HG03025 (cell line): ENCODE data around the gene ZNF599.

ENCODE experiments used
- ATAC-seq: cut with Tn5 transposase; IDR thresholded peaks from one replicate; pipeline ENCODE4 v1.9.1; 2021; ENCODE audit warnings: mild to moderate bottlenecking, moderate library complexity; ENCODE audit not compliant: unreplicated experiment, low FRiP score

ZNF599 gene

GRCh38 chr19:34757441-34757840 lies 15.6 kb downstream of the ZNF599 start:
- ATAC-seq = no peak

DNA sequence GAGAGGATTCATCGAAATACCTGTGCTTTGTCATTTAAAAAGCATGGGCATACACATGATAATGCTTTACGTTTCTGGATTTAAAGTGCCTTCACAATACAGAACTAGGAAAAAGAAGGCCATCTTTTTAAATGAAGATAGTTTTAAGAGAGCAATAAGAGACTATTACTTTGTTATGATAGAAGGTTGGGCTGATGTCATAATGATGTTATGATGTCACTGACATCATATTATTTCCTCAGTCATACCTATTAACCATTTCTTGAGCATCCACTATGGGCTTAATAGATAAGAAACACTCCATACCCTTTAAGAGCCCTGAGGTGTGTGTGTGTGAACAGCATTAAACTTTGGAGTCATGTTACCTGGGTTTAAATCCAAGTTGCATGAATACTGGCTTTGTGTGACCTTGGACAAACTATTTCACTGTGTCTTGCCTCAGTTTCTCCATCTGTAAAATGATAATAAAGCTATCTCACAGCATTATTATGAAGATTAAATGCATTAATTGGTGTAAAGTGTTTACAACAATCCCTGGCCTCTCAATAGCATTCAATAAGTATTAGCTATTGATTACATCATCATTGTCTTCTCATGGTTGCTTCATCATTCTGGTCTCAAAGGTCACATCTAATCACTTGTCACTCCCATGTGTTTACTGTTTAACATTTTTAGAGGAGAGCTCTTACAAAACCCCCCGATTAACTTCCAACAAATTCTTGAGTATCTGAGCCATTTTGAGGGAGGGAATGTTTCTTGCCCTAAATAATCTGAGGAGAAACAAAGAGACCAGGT lies 27.9 kb downstream of the ZNF599 start:
- no peak for ATAC-seq

DNA sequence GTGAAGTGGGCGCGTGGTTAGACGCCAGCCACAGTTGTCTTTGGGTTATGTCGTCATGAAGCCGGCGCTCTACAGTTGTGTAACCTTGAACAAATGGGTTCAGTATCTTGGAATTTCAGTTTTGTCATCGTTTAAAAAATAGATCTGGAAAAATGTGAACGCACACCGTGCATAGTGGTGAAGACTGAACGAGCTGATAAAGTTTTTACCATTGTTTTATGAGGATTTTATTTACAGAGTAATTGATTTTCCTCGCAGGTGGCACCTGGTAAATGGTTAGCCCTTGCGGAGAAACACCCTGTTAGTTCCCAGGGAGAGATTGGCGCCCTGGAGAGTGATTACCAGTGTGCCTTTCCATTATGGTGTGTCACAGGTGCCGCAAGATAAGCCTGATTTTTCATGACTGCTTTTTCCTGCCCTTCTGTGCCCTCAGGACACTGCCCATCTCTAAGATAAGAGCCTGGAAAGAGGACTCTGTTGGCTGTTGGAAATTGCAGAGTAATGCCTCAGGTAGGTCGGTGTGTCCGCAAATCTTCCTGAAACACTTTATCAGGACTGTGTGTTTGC lies 38.4 kb downstream of the ZNF599 start:
- ATAC-seq = no peak

- peak; percentile 84 for ATAC-seq
Measured at GRCh38 chr19:34733746-34734536, 39.1 kb downstream of the ZNF599 start, which contains the start of gene ZNF181. Gene ZNF181 (plus strand): TSS chr19:34734243. CDS start chr19:34735038, 795 bp downstream.

GRCh38 chr19:34733266-34733745 lies 39.7 kb downstream of the ZNF599 start:
- peak; percentile 30 for ATAC-seq

DNA sequence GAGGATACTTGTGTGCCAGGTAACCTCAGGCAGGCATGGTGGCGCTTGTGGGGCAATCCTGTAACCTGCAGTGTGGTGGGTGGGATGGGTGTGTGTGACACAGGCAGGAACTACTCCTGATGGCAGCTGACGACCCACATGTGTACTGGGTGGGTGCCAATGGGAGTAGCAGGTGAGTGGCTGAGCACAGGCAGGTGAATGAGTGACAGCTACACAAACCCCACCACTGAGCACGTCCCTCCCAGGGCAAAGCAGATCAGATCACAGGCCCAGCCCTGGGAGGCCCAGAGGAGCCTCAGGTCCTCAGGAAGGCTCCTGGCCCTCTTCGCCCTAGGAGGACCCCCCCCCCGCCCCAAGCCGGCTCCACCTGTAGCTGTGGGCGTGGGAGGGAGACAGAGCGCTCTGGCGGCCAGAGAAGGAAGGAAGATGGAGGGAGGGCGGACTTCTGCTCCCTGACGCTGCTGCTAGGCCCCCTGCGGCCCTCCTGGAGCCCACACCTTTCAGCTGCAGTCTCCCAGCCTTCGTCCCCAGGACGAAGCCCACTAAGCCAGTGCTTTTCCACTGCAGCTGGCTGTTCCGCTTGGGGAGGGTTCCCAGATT lies 40.3 kb downstream of the ZNF599 start:
- ATAC-seq = no peak

DNA sequence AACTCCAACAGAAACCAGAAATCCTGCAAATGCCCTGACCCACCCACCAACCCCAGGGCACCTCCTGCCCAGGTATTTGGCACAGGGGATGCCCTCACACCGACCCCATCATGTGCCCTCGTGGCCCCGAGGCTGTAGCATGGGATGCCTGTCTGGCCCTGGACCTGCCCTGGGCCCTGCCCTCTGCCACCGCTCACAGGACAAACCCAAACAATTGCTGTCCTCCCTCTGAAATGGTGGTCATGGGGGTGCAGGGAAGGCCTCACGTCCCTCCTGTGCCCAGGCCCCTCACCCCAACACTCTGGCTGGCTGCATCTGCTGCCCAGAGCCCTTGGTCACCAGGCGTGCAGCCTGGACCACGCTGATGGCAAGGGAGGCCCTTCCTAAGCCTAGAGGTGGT lies 41.1 kb downstream of the ZNF599 start:
- ATAC-seq = no peak

DNA sequence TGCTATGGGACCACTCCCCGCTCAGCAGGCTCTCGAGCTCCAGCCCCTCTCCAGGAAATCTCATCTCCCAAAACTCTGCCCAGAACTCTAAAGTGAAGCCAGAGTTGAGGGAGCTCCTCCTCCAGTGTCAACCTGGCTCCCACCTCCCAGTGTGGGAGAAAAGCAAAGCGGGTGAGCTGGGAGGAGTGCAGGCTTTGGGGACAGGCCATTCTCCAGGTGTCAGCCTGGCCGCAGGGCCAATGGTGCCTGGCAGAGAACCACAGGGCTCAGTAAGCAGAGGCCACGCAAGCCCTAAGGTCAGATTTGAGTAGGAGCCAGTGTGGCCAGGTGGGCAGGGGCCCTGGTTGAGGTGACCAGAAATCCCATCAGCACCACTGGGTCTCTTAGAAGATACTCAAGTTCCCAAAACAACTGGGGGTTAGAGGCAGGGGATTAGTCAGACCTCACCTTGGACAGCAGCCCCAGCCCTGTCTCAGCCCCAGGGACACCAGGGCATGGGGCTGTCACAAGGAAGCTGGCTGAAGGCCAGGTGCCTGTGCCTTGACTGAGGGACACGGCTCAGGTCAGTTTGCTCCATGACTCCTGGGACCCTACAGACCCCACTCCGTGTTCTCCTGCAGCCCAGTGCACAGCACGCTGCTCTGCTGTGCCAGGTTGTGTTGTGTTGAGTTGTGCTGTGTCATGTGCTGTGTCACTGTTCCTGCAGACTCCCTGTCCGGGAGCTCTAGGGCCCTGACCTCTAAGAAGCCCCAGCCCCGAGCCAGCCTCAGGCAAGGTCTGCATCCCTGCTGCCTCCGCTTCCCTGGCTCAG lies 41.8 kb downstream of the ZNF599 start:
- no peak for ATAC-seq

- ATAC-seq = no peak
Measured at GRCh38 chr19:34725400-34725799, 47.6 kb downstream of the ZNF599 start.

DNA sequence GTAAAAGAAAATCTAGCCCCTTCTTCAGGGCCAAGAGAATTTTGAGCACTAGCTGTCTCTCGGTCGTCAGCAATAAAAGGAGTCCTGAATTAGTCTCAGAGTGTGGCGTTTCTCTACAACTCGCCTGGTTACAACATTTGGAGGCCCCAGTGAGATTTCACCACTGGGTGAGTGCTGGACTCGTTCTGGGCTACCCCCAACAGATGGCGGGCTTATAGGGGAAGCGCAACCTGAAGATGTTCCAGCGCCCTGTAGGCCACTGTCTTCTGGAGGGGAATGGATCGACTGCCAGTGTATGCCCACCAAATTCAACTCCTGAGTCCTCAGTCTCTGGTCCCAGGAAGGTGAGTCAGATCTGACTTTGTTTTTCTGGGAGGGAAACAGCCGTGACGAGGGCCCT lies 50.7 kb downstream of the ZNF599 start:
- ATAC-seq = no peak

DNA sequence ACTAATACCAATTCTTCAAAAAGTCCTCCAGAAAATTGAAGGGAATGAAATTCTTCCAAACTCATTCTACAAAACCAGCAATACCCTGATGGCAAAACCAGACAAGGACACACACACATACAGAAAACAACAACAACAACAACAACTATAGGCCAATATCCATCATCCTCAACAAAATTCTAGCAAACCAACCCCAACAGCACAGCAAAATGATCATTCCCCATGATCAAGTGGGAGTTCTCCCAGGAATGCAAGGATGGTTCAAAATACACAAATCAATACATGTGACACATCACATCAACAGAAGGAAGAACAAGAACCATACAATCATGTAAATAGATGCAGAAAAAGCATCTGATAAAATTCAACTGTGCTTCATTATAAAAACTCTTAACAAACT lies 57.7 kb downstream of the ZNF599 start:
- no peak for ATAC-seq

DNA sequence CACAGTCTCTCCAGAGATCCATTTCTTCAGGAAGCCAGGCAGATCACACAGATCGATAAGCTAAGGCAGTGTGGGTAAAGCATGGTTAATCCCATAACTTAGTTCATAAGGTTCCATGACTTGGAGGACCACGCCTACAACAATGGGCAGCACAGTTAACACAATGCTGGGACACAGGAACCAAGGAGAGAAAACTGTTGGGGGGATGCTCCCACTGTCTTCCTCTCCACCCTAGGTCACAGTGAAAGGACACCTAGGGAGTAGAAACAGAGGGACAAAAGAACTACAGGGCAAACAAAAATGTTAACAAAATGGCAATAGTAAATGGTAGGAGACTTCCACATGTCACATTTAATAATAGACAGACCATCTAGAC lies 59.8 kb downstream of the ZNF599 start:
- no peak for ATAC-seq

GRCh38 chr19:34712395-34713261 lies 60.4 kb downstream of the ZNF599 start:
- no peak for ATAC-seq

- no peak for ATAC-seq
Measured at GRCh38 chr19:34711890-34712289, 61.1 kb downstream of the ZNF599 start.
